ENCODE measurements around the gene PKD1L1.

PKD1L1 gene

DNA sequence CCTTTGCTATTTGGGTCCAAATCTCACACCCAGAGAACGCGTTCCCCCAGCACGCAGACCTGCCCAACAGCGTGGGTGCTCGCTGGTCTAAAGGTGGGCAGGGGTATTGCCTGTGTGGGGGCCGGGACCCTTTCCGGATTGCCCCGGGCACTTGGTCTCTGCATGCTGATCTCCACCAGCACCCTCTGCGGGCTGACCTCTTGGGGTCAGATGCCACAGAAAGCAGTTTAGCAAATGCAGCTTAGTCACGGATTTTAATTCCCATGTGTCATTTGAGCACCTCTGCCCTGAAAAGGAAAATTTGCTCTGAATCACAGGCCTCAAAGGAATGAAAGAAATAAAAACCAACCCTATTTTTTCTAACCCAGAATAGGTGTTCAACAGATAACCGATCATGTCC, 46.7 kb downstream of the PKD1L1 start:
- no peak for DNase-seq

DNA sequence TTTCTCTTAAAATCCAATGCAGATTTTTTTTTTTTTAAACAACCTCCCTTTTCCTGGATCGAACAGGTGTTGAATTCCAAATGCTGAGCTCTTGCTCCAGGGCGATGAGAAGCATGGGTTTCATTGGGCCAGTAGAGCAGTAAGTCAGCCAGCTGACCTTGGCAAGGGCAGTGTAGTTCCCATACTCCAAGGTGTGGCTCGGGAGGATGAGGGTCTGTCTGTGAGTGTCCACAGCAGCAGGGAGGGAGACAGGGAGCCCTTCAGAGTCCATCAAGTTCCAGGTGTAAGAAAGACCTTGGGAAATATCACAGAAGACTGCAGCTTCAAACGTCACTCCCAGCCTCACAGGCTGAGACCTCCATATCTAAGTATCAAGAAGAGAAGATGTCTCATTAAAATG, 50.4 kb downstream of the PKD1L1 start:
- DNase-seq, result no peak

DNA sequence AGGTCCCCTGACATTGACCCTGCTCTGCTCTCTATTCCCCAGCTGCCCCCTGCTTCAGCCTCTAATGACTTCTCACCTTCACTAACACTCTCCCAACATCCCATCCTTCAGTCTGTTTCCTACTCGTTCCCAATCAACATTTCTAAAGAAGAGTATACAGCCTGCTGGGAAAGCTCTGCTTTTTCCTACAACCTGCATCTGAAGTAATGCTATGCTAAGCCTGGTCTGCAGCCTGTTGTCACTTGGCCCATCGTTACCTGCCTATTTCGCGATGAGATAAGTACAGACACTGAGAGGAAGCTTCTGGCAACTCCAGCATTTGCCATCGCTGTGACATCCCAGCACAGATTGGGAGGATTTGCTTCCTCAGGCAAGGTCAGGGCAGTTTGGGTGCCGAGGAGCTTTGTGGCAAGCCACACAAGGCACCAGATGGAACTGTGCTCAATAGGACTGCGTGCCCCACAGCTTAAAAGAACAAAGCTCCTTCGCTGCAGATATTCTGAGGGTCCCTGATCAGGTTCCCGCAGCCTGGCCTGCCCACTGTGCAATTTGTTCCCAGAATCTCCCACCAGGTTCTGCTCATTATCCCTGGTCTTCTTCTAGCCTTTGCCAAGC, 51.4 kb downstream of the PKD1L1 start:
- no peak for DNase-seq

DNA sequence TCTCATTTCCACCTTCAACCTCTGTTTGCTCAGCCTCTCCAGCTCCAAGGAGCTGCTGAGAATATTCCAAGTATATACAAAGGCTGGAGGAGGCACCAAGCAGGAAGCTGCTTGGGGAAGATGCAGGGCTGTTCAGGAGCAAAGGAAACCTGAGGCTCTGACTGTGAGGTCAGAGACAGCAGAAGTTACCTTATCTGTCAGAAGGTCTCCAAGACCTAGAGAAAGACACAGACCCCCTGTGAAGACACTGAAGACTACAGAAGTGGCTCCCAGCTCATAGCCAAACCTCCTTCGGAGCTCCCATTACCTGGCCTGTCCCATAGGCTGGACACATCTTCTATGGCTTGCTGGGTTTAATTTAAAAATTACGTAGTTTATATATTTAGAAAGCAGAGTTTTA, 53.2 kb downstream of the PKD1L1 start:
- no peak for DNase-seq

DNA sequence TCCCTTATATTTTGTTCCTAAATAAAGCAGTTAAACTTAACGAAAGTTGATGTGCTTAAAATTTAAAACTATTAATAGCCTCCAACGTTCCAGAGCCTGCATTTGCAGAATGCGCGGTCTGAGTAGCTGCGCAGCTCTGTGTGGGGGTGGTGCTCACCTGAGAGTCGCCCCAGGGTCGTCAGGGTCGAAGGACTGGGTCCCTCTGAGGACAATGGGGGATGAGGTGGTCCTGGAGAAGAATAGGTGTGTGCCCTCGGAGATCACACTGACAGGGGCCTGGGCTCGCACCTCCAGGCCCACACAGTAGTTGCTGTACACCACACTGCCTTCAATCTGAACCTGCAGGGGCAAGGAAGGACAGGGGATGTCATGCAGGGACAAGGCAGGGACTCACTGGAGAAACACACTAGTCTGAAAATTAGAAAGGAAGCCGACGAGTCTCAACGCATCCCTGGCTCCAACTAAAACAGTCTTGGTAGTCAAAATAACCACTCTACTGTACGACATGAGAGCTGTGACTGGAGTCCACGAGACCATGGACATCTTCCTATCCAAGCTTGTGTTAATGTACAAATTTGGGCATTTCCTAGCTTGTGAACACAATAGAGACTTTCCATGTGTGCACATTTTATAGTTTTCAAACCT, 54.4 kb downstream of the PKD1L1 start:
- no peak for DNase-seq

DNA sequence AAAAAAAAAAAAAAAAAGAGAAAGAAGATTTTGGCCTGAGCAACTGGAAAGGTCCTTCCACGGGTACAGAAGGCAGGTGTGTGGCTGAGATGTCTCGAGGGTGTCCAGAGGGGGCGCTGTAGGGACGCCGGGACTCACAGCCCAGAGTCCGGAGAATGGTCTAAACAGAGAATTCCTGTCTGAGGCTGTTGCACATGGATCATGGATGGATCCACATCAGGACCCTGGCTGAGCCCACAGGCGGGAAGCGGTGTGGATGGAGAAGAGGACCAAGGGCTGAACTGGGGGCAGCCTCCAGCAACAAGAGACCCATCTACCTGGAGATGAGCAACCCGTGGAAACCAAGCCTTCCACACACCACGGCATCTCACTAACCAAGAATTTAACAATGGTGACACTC, 55.0 kb downstream of the PKD1L1 start:
- DNase-seq, result no peak

DNA sequence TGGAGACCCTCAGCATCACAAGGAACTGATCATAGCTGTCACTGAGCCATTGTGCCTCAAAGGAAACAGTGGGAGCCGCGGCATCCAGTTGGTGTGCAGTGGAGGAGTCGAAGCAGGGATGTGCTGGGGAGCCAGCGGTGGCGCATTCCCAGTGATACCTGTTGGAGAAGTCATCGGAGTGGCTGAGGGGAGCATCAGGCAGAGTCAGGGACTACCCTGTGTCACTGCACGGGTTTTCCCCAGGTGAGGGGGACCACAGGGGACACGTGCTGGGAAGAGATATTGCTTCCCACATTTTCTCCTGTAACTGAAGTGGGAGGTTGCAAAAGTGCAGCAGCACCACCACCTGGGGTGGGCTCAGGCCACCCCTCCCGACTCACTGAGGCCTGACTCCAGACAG, 57.7 kb downstream of the PKD1L1 start:
- no peak for DNase-seq

DNA sequence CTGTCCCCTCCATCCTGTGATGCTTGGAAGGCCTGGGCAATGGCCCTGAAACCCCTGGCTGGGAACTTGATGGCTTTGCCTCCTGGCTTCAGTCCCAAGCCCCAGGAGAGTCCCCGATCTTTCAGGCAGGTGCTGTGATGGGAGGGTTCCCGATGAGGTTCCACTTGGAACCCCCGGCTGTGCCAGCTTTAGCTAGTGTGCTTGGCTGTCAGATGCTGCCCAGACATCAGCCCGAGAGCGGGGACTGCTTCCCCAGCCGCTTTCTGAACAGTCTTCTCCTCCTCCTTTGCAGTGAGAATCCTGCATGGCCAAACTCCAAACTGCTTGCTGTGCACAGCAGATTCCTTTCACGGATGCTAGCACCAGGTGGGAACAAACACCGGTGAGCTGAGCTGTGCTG, 58.1 kb downstream of the PKD1L1 start:
- no peak for DNase-seq

DNA sequence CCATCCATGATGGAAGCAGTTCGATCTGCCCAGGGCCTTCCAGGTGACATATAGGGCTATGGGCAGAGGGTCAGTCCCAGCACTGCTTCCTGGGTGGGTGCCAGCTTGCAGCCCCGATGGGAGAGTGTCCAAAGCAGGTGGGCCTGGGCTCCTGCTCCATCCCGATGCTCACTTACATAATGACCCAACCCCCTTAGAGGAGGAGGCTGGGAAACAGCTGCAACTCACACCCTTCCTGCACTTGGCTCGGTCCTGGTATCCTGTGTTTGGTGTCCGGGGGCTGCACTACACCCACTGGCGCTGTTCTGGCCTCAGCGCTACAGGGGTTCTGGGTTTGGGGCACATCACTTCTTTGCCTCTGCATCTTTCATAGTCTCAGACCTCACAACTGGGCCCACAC, 58.5 kb downstream of the PKD1L1 start:
- DNase-seq, result no peak

DNA sequence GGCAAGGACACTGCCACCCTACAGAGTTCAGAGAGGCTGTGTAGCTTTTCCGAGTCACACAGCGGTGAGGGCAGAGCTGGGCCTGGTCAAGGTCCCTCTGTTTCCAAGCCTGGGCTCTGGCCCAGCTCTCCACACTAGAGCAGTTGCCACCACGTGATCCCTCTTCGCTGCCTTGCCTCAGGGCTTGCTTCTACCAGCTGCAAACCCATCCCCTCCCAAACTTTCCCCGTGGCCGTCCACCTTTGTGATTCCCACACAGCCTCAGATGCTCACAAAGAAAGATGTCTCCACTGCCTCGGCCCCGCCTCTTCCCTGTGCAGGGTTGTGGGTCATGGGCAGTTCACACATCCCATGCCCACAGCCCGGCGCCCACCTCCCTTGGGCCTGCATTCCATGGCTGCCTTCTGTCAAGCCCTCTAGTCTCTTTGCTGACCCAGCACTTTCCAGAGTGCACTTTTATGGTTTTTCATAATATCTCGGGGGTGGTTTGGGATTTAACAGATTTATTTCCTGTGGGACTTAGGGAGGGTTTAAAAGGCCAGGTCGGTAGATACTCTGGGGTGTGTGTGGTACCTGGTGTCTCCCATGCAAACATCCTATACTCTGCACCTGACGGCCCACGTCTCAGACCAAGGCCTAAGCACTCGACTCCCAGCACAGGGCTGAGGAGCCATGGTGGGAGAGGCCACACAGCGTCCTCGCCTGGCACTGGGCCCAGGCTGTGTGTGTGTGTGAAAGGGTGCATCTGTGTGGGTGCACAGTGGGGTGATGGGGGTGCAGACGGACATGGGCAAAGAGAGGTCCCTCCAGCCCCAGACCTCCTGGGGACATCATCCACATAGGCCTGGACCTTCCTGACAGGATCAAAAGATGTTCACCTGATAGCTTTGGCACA, 59.6 kb downstream of the PKD1L1 start:
- DNase-seq, result no peak

DNA sequence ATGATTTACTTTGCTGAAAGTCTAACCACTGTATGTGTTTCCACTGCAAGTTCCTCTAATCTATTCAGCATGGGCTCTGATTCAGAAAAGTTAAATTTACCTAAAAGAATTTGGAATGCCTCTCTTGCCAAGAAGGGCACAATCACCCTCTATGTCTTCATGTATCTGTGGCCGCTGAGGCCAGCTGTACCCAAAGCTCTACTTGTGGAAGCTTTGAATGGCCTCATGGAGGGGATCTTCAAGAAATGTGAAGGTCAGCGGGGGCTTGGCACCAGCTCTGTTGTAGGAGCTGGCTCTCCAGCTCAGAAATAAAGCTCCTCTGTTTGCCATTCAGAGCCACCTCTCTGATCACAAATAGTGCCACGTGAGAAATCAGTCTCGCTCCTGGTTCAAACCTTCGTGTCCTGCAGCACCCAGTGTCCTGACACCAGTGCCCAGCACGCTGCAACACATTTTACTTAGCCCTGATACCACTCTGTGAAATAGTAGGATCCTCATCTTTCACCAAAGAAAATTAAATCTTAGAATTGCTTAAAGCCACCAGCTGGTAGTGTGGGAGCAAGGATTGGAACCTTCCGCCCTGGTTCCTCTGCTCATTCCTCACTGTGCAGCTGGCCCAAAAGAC, 61.1 kb downstream of the PKD1L1 start:
- DNase-seq, result no peak

DNA sequence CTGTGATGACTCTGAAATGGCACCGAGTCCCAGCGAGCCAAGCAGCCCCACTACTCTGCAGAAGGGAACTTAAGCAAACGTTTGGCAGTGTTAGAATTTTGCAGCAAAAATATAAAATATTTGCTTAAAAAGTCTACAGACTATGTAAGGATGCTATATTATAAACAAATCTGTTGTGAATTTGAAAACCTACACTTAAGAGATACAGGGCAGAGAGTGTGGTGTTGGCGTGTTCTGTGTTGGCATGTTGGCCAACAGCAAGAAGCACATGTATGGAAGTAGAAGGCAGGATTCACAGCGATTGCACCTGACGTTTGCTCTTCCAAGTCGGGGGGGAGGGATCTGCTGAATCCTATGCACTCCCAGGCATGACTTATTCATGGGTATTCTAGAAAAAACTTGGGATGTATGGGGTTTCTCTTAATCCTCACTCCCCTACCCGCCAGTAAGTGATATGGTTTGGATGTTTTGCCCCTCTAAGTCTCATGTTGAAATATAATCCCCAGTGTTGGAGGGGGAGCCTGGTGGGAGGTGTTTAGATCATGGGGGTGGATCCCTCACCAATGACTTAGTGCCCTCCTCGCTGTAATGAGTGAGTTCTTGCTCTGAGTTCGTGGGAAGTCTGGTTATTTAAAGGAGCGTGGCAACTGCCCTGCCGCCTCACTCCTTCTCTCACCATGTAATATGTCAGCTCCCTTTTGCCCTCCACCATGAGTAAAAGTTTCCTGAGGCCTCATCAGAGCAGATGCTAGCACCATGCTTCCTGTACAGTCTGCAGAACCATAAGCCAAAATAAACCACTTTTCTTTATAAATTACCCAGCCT, 62.1 kb downstream of the PKD1L1 start:
- no peak for DNase-seq

DNA sequence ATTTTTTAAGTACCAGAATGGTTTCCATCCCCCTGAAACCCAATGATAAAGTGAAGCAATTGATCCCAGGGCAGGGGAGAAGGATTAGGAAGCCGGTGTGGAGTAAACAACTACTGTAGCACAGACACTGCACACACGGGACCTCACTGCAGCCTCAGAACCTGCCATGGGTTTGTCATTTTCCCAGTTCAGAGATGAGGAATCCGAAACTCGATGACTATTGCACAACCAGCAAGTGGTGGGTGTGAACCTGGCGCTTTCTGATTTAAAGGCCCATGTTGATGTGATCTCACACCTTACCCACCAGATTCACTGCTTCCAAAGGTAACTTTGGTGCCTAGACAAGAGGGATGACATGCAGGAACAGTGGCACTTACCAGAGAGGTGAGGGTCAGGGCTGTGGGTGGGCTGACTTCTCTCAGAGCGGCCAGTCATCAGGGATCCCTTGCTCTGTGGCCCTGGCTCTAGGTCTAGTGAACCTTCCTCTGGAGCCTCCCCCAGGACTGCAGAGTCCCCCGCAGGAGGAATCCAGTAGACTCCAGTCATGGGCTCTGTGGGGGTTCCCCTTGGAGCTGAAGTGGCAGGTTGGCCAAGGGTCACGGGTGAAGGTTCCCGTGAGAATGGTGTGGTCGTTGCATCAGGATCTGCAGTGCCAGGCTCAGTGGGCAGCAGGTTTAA, 62.8 kb downstream of the PKD1L1 start:
- no peak for DNase-seq

DNA sequence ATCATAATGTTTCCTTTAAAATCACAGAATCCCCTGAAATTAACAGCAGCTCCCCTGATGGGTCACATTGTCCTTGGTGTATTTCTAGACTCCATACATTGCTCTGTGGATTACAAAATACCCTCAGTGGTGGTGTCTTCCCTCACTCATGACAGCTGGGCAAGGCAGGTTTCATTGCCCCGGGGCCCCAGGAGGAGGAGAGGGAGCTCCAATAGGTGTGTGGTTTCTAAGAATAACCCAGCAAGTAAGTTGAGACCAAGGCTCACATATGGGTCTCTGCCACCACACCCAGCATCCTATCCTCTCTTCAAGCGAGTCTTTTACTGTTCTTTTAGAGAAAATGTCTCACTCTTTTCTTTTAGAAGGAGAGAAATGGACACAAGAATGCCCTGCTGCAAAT, 63.6 kb downstream of the PKD1L1 start:
- no peak for DNase-seq

DNA sequence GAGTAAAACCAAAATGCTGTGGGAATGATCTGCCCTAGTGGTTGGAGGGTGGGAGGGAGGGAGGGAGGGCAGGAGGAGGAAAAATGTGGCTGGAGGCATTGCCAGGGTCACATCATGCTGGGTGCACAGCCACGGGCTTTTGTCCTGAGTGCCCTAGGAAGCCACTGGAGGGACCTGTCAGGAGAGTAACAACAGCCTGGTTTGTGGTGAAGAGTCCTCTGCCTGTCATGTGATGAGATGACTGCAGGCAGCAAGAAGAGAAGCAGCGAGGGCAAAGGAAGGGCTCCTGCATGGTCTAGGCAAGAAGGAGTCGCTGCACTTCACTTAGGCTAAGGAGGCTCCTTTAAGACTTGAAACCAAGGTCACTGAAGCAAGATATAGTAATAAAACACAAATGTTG, 65.6 kb downstream of the PKD1L1 start:
- DNase-seq, result no peak

DNA sequence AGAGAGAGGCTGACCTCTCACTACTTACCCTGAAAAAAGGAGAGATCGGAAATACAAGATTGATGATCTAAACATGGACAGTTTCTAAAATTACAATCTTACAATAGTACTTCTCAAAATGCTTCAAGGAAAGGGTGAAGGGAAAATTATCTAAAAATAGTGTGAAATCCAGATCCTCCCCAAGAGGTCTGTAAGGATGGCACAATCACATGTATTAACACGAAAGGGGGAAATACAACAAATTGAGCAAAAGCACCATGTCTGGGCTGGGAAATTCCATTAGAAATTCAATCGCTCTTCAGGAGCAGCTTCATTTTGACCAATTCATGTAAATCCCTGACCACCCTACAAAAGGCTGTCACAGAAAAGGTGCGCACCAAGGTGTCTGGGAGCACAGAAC, 67.0 kb downstream of the PKD1L1 start:
- no peak for DNase-seq

DNA sequence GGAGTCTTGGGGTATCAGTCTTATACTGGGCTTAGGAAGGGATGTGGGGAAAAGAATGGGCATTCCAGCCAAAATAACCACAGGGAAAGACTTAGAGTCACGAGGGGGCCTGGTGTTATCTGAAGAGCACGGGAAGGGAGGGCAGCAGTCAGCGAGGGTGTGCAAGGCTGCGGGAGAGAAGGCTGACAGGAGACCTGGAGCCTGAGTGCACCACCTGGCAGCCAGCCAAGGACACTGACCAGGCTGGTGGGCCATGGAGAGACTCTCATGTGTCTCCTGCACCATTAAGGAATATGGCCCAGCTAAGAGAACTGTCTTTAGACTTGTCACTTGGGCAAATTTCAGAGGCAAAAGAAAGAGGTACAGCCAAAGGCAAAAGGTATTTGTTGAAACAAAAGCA, 69.6 kb downstream of the PKD1L1 start:
- no peak for DNase-seq

DNA sequence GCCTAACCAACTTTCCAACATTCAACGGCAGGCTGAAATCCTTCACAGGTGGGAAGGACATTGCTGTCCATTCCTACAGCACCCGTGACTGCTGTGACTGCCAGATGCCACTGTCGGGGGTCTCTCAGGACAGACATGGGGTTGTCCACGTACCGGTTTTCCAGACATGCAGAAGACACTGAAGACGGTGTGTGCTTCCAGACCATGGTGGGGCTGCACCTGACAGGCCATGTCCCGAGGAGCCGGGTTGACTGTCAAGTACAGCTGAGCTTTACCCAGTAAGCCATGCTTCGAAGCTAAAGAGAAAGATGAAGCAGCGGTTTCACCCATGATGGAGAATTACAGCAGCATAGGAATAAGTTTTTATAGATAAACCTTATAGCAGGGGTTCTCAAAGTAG, 70.9 kb downstream of the PKD1L1 start:
- no peak for DNase-seq

DNA sequence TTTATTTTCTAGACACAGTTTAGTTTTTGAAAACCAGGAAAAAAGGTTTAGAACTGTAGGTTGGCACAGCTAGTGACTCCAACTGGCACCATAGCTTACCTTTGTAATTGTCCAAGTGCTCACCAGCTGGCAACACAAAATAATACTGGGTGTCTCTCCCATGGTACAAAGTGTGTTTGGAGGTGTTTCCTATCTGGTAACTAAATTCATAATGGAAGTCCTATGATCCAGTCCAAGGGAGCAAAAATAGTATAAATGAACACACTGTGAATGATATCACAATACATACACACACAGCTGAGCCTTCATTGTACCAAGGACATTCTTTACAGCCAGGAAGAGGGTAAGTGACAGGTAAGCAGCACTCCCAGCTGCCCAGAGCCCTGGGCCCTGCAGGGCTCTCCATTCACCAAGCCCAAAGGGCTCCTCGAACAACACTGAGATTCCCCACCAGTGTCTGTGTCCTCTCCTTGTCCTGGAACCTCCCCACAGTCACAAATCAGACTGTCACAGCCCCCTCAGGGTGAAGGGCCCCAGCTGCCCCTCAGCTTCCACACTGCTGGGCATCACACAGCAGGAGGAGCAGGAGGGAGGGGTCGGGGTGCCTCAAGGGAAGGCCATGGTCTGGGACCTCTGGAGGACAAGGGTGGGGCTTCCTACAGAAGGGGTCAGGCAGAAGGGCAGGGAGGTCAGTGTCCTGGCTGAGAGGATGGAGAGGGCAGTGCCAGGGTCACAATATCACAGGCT, 72.1 kb downstream of the PKD1L1 start:
- DNase-seq, result no peak

DNA sequence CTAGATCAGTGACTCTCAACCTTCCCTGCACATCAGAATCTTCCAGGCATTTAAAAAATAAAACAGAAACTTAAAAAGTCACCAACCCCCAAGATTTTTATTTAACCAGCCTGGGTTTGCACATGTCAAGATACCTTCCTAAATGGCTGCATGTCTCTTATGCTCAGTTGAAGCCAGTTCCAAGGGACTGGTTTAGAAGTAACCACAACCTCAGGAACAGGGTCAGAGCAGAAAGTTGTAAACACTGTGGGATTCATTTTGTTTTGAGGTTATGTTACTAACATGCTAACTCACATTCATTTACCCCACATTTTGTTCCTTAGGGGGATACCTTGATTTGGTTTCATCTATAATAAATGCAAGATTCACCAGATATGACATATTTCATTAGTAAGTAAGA, 72.9 kb downstream of the PKD1L1 start:
- no peak for DNase-seq

DNA sequence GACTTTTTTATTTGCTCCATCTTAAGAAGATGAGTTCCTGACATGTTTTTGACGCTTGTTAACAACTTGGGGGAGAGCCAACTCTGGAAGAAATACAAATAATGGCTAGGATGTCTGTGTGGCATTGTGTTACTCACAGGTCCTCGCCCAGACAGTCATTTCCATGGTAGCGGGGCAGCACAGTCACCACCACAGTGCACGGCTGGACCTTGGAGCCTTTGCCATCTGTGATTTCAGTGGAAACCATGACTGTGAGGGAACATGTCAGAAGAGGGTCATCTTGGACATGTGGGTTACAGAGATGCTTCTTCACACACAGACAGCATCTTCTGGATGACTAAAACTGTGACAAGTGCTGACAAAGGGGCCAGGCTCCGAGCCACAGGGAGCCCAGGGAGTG, 74.5 kb downstream of the PKD1L1 start:
- no peak for DNase-seq

DNA sequence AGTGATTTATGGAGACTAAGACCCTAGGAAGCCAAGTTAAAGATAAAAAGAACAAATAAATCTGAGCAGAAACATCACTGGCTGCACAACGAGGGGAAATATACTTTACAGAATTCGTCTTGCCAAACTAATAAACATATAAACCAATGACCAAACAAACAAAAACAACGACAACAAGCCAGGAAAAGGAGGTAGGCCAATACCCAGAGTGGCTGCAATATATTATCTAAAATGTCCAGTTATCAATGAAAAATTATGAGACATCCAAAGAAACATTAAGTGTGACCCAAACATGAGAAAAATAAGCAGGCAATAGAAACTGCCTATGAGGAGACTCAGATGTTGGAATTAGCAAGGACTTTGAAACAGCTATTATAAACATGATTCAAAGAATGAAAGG, 81.0 kb downstream of the PKD1L1 start:
- no peak for DNase-seq
